Endothelial cell of umbilical vein (primary cell): ENCODE measurements around the gene GRM5. TPM values are rescaled to one million over a fixed set of nuclear protein-coding genes. Genes with fewer than 3 reads are reported as not detected.
A peak's percentile ranks its signal among the peaks of the same experiment; 100 is the strongest.
"Not testable (repeated sequence)": the region's sequence is repeated elsewhere in the genome, so short reads cannot be mapped to it uniquely, and the experiment has no call there.

Experiments used
- BruUV-seq: library from RNA; stranded (reverse); fragments of 400-500 nt; replicated peaks from 2 replicates; lab custom pipeline; 2021; lab: Mats Ljungman, UMichigan
- CTCF ChIA-PET: fragments of 300-600, 350-600 bp; sonication (Branson Sonifier 250); formaldehyde crosslinking; loops from one replicate; lab custom pipeline; 2021; ENCODE audit warnings: antibody characterized with exemption, inconsistent platforms; lab: Charles Lee
- POLR2A ChIA-PET: fragments of 300-600, 350-600 bp; sonication (Branson Sonifier 250); formaldehyde crosslinking; loops from one replicate; lab custom pipeline; 2021; ENCODE audit warnings: antibody characterized with exemption, inconsistent platforms; lab: Charles Lee
- DNase-seq: peaks from one replicate; pipeline ENCODE4 v3.0.0-alpha.2; 2011; ENCODE audit warnings: low read depth, low spot score
- FAIRE-seq: peaks from 2 replicates; lab custom pipeline; 2011; peaks lifted over from hg19 to GRCh38; lab: Jason Lieb, UNC
- H2AFZ ChIP-seq: 2 replicates; pipeline ENCODE4 v1.6.0; 2012; ENCODE audit warnings: low read depth, low read length, control low read depth, inconsistent platforms
- H3K27ac ChIP-seq: 2 replicates; pipeline ENCODE4 v1.5.1; 2011; ENCODE audit warnings: low read depth, mild to moderate bottlenecking, control low read depth, low read length, moderate library complexity; ENCODE audit not compliant: insufficient read depth
- H3K27me3 ChIP-seq, 2 experiments: 2 replicates each; pipeline versions ENCODE4 v1.6.0 to v1.6.1; 2011; ENCODE audit warnings: low read length in 2 of 2, mixed read lengths in 1 of 2; ENCODE audit not compliant: control insufficient read depth in 2 of 2, insufficient read depth in 2 of 2
- H3K36me3 ChIP-seq, 2 experiments: 2 replicates in 1 of 2; 3 replicates in 1 of 2; pipeline ENCODE4 v1.5.1; 2011; ENCODE audit warnings: low read length in 2 of 2, mild to moderate bottlenecking in 1 of 2, moderate library complexity in 1 of 2; ENCODE audit not compliant: control insufficient read depth in 2 of 2, insufficient read depth in 2 of 2; ENCODE audit errors: extremely low read depth in 1 of 2
- H3K4me1 ChIP-seq: 3 replicates; pipeline ENCODE4 v1.5.1; 2011; ENCODE audit warnings: mild to moderate bottlenecking, low read length; ENCODE audit not compliant: control insufficient read depth, insufficient read depth; ENCODE audit errors: extremely low read depth
- H3K4me2 ChIP-seq: 2 replicates; pipeline ENCODE4 v1.6.1; 2011; ENCODE audit warnings: low read length, control low read depth, mixed read lengths; ENCODE audit not compliant: insufficient read depth
- H3K4me3 ChIP-seq, 3 experiments: fragments of 200-600 bp in 1 of 3; sonication (generic), shearing (Covaris generic) in 1 of 3; replicated peaks in 1 of 3; 2 replicates each; pipeline ENCODE4 v1.5.1; 2011 to 2016; ENCODE audit warnings: control low read depth in 3 of 3, low read length in 3 of 3, mild to moderate bottlenecking in 2 of 3, inconsistent platforms in 1 of 3, low read depth in 1 of 3, moderate library complexity in 1 of 3; ENCODE audit not compliant: insufficient read depth in 1 of 3
- H3K79me2 ChIP-seq: 2 replicates; pipeline ENCODE4 v1.6.0; 2012; ENCODE audit warnings: low read length, inconsistent platforms; ENCODE audit not compliant: control insufficient read depth, insufficient read depth
- H3K9ac ChIP-seq: replicated peaks from 2 replicates; pipeline ENCODE3; 2011; ENCODE audit warnings: low read length, control low read depth; ENCODE audit not compliant: insufficient read depth; ENCODE audit errors: extremely low read depth
- H3K9me1 ChIP-seq: replicated peaks from 3 replicates; pipeline ENCODE4 v1.6.0; 2011; ENCODE audit warnings: mild to moderate bottlenecking, low read length; ENCODE audit not compliant: control insufficient read depth, insufficient read depth; ENCODE audit errors: extremely low read depth
- H3K9me3 ChIP-seq: replicated peaks from 2 replicates; pipeline ENCODE4 v1.5.1; 2012; ENCODE audit warnings: low read length, inconsistent platforms; ENCODE audit not compliant: control insufficient read depth, insufficient read depth
- H4K20me1 ChIP-seq: replicated peaks from 2 replicates; pipeline ENCODE3; 2011; ENCODE audit warnings: mild to moderate bottlenecking, low read length; ENCODE audit not compliant: control insufficient read depth, insufficient read depth; ENCODE audit errors: extremely low read depth
- POLR2A ChIP-seq: IDR thresholded peaks from 2 replicates; pipeline ENCODE4 v1.6.1; 2012; ENCODE audit warnings: low read depth, mild to moderate bottlenecking, control low read depth, low read length
- dilution Hi-C: fragments of 300-500 bp; cut with MboI; formaldehyde crosslinking; loops from one replicate; pipeline ENCODE4 v1.15.0; 2019; ENCODE audit warnings: low sequenced_read_pairs; ENCODE audit not compliant: extremely low pct_ligation_motif_present
- intact Hi-C: fragments of 100-400 bp; cut with micrococcal nuclease; formaldehyde crosslinking; loops from one replicate; pipeline ENCODE4 v1.10.0; 2022
- polyA plus RNA-seq, 4 experiments: library from polyadenylated mRNA; depleted of rRNA in 3 of 4; stranded (reverse) in 3 of 4; unstranded in 1 of 4; fragments of >200 nt; gene quantifications; 2 replicates each; pipeline versions ENCODE4 v1.2.1 to v1.2.3, GENCODE V29; 2011 to 2012; ENCODE audit warnings: missing spikeins in 1 of 4
- total RNA-seq: library from RNA; stranded (reverse); gene quantifications from 2 replicates; pipeline ENCODE4 v1.2.3, GENCODE V29; 2021
- TF ChIP-seq, protein P1 (sequence below), 2 donors: IDR thresholded peaks; 1 replicate in 1 of 2; 2 replicates in 1 of 2; pipeline ENCODE4 v1.5.1; 2011; ENCODE audit warnings: low read length in 2 of 2, mild to moderate bottlenecking in 2 of 2, moderate library complexity in 2 of 2, control low read depth in 1 of 2, inconsistent platforms in 1 of 2, low read depth in 1 of 2; ENCODE audit not compliant: insufficient read depth in 1 of 2; ENCODE audit errors: extremely low read depth in 1 of 2

The GRM5 gene
- total and polyA plus RNA-seq, 2 donors (not counting 3 experiments of a cell fraction or from before 2014, with no cell fraction given), result 0.10 to 0.11 TPM

DNA sequence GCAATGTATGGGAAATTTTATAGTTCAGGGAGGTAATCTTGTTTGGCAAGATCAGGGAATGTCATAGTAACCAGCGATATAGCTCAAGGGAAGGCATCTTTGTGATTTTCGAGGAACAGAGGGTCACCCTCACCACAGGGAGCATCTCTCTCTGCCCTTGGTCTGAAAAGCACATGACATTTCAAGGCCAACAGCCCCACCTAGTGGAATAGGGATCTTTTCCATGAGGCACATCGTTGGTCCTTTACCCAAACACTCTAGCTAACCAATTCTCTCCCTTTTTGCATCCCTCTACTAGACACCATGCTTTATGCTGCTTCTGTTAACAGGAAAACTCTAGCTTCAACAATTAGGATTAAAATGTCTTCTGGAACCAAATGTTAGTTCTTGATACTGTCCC is 179.0 kb downstream of the GRM5 start:
- peak; percentile 84 for FAIRE-seq
- Histone ChIP-seq H3K9me1 (no peaks in the 10 kb centered on the region), H4K20me1 (no peaks in the 10 kb centered on the region), H3K27ac (no peak overlapping the region), H3K9ac (no peak overlapping the region), H3K4me2 (no peak overlapping the region), H3K4me3 (no peak overlapping the region), H3K27me3 (no peaks in the 10 kb centered on the region), H3K4me1 (no peaks in the 10 kb centered on the region), H3K79me2 (no peaks in the 10 kb centered on the region), H3K36me3 (no peaks in the 10 kb centered on the region), H3K9me3 (no peaks in the 10 kb centered on the region), H2AFZ (no peak overlapping the region)
- TF ChIP-seq, protein P1, sequence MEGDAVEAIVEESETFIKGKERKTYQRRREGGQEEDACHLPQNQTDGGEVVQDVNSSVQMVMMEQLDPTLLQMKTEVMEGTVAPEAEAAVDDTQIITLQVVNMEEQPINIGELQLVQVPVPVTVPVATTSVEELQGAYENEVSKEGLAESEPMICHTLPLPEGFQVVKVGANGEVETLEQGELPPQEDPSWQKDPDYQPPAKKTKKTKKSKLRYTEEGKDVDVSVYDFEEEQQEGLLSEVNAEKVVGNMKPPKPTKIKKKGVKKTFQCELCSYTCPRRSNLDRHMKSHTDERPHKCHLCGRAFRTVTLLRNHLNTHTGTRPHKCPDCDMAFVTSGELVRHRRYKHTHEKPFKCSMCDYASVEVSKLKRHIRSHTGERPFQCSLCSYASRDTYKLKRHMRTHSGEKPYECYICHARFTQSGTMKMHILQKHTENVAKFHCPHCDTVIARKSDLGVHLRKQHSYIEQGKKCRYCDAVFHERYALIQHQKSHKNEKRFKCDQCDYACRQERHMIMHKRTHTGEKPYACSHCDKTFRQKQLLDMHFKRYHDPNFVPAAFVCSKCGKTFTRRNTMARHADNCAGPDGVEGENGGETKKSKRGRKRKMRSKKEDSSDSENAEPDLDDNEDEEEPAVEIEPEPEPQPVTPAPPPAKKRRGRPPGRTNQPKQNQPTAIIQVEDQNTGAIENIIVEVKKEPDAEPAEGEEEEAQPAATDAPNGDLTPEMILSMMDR (IDR thresholded peaks at IDR 0.05; ENCODE audit: extremely low read depth in 1 of 2, insufficient read depth in 1 of 2, low read depth in 1 of 2, low read length in 2 of 2), result peak; percentile 33 to 43
- TF ChIP-seq POLR2A, result no peak
- ChIA-PET CTCF (interaction anchor here (0.6 to 3.3 kb wide), 10 partner anchors 343 to 1534 kb away, joined by 3 to 31 read pairs (median 4); no protein-coding TSS in a partner anchor), POLR2A (no interaction called here)
- intact Hi-C loops, result loop anchor here (1.0 to 10.0 kb wide), 5 partner anchors 342 to 1008 kb away; no protein-coding TSS in a partner anchor
- no TSS peak for BruUV-seq
- peak; percentile 39 for DNase-seq
- dilution Hi-C loops, result no loop called here

DNA sequence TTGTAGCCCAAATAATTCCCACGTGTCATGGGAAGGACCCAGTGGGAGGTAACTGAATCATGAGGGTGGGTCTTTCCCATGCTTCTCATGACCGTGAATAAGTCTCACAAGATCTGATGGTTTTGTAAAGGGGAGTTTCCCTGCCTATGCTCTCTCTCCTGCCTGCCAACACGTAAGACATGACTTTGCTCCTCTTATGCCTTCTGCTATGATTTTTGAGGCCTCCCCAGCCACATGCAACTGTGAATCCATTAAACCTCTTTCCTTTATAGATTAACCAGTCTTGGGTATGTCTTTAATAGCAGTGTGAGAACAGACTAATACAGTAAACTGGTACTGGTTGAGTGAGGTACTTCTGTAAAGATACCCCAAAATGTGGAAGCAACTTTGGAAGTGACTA is 183.0 kb downstream of the GRM5 start:
- H3K36me3 ChIP-seq, H3K27ac ChIP-seq, H2AFZ ChIP-seq, DNase-seq, H3K27me3 ChIP-seq, BruUV-seq, H3K79me2 ChIP-seq, FAIRE-seq, POLR2A ChIA-PET, H3K9me1 ChIP-seq, CTCF ChIA-PET, H3K4me2 ChIP-seq, H4K20me1 ChIP-seq, H3K4me1 ChIP-seq, H3K9me3 ChIP-seq, H3K9ac ChIP-seq, dilution Hi-C loops, H3K4me3 ChIP-seq: not testable (repeated sequence)
- intact Hi-C loops, result loop anchor here (10.0 kb wide), 1 partner anchor 778 kb away; no protein-coding TSS in a partner anchor
